ENCODE data around the gene LAMTOR2.

Gene LAMTOR2

DNA sequence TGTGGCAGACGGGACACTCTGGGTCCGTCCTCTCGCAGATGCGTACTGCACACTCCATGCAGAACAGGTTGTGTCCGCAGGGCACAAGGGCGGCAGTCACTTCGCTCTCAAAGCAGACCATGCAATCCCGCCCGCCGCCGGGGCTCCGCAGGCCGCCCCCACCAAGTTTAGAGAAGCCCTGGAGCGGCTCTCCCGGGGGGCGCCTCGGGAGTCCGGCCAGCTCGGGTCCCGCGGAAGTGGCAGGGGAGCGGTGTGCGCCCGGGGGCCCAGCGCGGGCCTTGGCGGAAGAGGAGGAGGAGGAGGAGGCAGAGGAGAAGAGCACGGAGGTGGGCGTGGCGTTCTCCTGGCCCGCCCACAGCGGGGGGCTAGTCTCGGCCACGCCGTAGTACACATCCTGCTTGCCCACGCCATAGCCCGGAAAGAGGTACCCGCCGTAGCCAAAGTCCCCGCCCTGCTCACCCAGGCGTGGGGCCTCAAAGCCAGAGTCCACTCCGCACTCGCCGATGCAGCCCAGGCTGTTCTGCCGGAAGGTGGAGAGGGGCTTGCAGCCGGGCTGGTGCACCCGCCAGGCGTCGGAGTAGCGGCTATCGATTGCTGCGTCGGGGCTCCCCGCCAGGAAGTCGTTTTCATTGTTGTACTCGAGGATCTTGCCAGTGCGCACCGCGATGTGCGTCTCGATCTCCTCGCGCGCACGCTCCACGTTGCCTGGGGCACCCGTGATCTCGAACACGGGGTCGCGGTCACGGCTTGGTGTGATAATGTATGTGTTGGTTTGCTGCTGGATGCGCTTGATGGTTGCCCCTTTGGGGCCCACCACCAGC, 22.2 kb downstream of the LAMTOR2 start:
- no peak for DNase-seq

DNA sequence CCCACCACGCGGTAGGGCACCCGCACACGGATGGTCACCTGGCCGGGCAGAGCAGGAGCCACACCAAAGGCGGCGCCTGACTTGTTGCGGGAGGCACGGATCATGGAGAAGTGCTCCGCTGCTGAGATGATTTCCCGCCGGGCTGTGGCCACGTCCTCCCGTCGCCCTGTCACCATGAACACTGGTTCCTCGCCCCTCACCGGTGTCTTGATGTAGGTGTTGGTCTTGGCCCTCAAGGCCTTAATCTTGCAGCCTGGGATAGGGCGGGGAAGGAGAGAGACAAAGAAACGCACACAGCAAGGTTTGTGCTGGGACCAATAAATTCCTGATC, 22.8 kb downstream of the LAMTOR2 start:
- no peak for DNase-seq

DNA sequence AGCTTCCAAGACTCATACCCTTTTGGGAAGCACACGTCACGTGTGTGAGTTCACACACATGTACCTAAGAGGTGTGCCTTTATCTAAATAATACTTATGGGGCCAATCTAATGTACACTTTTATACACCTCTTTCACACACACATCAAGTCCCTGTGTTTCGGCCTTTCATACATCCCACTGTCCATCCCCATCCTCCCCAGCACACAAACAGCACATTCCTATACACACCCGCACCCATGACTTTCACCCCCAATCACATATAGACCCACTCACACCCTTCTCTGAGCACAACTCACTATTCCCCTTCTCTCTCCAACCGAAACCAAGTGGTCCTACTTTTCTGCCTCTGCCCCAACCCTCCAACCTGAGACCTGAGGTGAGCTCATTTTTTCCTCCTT, 24.1 kb downstream of the LAMTOR2 start:
- no peak for DNase-seq

DNA sequence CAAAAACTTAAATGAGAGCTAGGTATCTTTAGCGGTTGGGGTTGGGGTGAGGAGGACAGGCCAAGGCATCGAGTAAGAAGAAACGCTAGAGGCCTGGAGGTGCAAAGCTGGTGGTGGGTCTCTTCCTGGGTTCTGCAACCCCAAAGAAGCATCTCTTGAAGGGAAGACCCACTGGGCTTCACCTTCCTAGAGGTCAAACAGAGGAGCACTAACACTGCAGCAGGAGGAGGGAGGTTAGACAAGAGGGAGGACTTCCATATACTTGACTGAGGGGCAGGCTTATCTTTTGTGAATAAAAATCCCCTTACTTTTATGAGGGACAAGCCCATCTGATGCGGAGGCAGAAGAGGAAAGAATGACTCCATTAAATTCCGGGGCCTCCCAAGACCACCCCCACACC, 25.2 kb downstream of the LAMTOR2 start:
- DNase-seq: no peak

DNA sequence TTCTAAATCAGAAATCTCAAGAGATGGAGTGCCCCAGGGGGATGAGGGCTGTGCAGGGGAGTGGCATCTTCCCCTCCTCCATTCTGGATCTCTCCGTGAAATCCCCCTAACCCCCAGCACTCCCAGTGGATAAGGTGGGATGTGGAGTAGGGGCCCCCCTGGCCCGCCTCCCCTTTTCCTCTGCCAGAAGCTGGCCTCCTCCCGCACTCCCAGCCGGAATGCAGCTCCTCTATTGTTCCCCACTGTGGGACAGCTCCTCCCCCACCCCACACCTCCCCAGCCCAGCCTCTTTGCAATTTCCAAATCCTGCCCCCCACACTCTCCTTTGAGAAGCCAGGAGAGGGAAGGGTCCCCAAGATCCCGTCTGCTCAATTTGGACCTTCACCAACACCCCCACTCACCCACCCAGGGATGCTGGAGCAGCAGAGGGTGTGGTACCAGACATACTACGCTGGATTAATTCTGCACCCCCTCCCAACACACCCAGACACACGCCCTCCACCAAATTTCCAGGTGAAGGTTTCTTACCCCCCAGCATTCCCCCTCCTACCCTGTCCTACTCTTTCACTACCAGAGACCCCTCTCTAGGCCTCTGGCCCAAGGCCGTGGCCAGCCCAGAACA, 25.8 kb downstream of the LAMTOR2 start:
- no peak for DNase-seq

DNA sequence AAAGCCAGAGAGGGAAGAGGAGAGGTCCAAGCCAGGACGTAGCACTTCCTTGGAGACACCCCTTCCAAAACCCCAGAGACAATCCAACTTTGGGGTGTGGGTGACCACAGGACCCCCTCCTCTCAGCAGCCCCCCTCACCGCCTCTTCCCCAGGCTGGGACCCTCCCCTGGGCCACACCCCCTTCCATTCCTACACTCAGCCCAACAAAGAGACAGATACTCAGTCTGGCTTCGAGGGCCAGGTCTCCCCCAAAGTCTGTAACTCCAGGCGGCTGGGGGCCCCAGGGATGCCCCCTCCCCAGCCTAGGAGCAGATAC, 26.2 kb downstream of the LAMTOR2 start:
- DNase-seq: no peak

DNA sequence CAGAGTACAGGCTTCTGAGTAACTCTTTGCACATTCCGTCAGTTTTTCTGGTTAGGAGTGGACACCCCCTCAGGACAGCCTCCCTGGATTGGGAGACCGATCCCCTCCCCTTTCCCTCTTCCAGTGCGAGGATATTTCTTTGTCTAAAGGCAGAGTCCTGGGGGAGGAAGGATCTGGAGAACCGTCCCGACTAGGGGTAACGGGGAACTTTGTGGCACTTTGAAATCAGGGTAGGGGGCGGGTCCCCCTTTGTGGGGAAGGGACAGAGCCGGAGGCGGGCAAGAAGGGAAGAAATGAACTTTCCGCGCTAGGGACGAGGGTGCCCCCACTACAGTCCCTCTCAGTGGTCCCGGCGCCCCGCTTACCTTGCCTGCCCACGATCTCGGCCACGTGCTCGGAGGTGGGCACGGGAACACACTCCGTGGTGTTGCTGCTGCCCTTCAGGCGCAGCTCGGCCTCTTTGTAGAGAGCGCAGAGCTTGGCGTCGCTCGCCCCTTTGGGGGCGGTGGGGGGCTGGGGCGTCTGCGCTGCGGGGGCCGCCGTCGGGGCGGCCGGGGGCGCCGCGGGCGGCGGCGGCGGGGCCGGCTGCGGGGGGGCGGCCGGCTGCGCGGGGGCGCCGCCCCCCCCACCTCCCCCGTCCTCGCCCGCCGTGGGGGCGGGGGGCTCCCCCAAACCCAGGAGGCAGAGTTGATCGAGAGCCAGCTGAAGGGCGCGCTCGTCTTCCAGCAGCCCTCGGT, 26.8 kb downstream of the LAMTOR2 start:
- peak; percentile 38 for DNase-seq

DNA sequence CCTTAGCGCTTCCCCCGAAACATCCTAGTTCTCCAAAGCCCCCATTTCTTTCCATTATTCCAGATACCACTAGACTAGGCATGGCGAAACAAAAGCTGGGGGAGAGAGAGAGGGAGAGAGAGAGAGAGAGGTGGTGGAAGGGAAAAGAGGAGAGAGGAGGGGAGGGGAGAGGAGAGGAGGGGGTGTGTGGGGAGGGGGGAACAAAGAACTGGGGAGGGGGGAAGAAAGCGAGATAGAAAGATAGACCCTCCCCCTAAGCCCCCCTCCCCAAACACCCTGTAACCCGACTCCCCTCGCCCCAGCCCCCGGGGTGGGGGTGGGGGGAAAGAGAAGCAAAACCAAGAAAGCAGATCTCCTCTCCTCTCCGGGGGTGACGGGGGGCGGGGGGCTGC, 27.3 kb downstream of the LAMTOR2 start:
- no peak for DNase-seq

DNA sequence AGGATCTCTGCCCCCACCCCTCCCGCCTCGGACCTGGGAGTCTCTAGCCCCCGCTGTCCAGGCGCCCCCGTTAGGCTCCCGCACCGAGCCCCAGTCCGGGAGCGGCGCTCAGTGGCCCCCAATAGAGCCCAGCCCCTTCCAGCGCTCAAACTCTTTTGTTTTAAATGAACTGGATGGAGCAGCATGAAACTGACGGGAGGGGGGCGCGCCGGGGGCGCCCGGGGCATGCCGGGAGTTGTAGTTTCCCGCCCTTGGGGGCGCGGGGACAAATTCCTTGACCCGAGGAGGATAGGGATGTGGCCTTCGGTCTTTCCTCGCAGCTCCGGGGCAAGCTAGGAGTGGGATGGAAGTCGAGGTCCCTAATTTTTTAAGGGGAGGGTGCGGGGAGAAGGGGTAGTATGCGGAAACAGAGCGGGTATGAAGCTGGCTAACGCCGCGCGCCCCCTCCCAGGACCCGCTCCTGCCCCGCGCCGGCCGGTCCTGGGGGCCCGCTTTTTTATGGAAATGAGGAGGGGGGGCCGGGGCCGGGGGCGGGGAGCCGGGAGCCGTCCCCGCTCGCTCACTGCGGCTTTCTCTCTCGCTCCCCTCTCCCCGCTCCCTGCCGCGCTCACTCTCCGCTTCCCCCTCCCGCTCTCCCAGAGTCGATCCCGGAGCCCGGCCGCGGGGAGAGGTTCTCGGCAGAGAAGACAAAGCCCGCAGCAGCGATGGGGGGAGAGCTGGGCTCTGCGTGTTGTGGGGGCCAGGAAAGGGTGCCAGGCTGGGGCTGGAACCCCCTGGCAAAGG, 27.9 kb downstream of the LAMTOR2 start, which contains the start of gene MEX3A:
Gene MEX3A, minus strand, starts transcription at position 157 of the 783 bp plus-strand sequence. CDS start 467 bp downstream, outside the sequence.
- peak; percentile 70 for DNase-seq

DNA sequence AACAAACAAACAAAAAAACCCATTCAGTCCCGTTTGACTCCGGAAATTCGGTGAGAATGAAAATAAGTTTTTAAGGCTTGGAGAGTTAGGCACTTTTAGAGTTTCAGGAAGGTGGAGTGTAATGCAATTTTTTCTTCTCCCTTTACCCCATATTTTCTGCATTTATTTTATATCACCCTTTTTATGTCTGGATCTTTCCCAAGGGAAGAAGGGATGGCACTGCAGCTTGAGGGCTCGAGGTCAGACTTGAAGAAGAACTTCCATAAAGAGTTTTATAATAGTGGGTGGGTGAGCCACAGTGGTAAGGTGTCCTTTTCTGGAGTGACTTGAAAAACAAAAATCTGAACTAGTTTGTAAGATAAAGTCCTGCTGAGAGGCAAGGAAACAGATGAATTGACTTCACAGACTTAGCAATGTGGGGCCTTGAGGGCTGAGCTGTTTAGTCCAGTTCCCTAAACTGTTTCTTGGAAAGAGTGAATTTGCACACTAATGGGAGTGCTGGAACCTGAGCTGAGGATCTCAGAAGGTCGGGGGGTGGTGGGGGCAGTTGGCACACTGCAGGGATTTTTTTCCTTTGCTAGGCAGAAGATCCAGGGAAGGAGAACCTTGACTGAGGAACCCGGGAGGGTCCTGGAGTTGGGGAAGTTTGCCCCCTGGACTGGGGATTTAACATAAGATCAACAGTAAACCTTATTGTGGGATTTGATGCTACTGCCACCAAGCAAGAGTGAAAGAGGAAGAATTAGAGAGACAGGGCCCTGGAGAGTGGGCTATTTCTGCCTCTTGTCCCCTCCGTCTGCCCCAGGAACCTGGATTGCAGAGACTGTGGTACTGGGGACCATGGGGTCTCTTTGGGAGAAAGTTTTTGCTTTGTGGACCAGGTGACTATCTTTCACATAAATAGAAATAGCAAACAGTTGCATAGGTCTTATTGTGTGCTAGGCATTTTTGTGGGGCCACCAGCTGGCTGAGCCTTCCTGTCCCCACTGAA, 29.5 kb downstream of the LAMTOR2 start:
- DNase-seq: no peak

DNA sequence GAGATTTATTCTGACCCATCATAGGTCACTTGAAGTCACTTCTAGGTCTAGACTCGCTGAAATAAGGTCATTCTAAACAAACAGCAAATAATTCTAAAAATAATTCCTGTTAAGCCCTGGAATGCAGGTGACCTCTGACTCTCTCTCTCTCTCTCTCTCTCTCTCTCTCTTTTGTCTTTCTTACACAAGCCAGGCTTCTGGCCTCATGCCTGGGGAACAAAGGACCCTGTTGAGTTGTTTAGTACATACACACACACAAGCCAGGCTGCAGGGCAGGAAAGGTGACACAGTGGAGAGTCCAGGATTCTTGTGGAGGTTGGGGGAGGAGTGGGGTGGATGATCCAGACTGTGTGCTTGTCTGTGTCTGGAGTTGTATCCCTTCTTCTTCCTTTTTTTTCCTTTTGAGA, 31.7 kb downstream of the LAMTOR2 start:
- DNase-seq: no peak

DNA sequence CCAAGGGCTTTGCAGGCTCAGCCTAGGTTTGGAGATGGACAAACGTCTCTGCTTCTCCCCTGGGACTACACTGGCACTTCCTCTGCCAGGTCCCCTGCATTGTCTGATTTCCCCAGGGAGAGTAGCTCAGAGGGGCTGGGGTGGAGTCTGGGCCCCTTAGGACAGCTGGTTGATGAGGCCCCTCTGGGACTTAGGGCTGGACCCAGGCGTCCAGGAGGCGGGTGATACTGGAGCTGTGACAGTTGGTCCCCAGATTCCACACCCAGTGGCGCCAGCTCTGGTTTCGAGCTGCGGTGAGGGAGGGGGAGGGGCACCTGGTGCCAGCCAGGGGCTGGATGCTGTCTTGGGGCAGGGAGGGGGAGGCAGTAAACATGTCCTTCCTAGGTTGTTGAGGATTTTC, 35.1 kb downstream of the LAMTOR2 start:
- no peak for DNase-seq

DNA sequence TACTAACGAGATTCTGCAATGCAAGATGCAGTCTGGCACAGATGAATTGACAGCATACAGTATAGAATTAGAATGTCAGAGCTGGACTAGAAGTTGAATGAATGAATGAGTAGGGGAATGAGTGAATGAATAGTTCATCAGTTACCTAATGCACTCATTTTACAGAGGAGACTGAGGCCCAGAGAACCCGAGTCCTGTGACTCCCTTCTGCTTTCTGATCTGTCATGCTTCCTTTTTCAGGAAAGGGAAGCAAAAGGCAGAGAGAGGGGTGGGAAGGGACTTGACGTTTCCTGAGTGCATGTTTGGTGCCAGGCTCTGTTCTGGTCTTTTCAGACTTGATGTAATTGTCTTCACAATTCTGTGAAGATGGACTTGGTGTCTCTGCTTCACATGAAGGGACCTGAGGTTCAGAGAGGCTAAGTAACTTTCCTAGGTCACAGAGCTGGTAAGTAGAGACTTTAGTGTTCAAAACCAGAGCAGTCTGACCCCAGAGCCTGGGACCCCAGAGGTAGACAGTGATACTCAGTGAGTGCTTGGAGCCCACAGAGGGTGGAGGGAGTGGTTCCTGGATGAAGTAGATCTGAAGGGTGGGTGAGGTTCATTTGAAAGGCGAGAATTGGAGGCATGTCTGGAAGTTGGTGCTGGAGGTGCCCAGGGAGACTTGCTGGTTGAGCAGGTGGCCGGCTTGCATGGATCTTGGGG, 35.7 kb downstream of the LAMTOR2 start:
- no peak for DNase-seq

DNA sequence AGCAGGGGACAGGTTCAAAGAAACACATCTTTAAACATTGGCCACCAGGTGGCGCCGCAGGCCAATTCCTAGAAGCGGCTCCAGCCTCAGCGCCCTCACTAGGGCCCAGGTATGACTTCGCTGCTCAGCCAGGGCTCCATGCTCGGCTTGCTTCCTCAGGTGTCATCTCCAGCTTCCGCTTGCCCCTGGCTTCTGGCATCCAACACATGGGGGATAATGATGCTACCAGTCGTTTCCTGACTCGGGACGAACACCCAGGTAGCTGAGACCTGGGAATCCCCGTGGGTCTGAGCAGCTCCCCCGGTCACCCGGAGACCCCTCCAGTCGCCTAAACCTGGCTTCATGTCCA, 36.2 kb downstream of the LAMTOR2 start:
- peak; percentile 93 for DNase-seq

DNA sequence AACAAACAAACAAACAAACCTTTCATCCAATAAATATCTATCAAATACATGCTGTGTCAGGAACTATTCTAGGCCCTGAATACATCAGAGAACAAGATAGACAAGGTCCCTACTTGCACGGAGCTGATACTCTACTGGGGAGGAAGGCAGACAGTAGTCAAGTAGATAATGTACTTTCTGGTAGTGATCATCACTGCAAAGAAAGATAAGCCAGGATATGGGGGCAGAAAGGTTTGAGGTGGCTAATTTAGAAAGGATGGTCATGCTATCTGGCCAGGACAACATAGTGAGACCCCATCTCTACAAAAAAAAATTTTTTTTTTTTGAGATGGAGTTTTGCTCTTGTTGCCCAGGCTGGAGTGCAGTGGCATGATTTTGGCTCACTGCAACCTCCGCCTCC, 37.0 kb downstream of the LAMTOR2 start:
- no peak for DNase-seq

DNA sequence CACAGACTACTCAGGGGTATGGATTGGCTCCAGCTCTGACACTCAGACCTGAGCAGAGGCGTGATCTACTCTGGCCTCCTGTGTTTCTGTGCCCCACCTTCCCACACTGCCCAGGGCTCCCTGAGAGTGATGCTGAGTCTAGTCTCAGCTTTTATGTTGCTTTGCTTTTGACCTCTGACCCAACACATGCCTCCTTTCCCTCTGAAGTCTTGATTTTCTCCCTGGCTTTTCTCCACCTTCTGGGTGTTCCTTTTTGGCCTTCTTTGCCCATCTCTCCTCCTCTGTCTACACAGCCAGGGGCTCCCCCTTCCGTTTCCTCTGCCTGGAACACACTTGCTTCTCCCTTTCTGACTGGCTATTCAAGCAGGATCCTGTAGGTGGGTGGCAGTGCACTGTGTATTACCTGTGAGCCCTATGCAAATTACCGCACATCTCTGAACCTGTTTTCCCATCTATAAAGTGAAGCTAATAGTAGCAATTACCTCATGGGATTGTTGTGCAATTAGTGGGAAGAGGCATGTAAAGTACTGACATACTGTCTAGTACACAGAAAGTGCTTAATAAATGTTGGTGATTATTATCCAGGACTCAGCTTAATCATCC, 41.4 kb downstream of the LAMTOR2 start:
- no peak for DNase-seq

DNA sequence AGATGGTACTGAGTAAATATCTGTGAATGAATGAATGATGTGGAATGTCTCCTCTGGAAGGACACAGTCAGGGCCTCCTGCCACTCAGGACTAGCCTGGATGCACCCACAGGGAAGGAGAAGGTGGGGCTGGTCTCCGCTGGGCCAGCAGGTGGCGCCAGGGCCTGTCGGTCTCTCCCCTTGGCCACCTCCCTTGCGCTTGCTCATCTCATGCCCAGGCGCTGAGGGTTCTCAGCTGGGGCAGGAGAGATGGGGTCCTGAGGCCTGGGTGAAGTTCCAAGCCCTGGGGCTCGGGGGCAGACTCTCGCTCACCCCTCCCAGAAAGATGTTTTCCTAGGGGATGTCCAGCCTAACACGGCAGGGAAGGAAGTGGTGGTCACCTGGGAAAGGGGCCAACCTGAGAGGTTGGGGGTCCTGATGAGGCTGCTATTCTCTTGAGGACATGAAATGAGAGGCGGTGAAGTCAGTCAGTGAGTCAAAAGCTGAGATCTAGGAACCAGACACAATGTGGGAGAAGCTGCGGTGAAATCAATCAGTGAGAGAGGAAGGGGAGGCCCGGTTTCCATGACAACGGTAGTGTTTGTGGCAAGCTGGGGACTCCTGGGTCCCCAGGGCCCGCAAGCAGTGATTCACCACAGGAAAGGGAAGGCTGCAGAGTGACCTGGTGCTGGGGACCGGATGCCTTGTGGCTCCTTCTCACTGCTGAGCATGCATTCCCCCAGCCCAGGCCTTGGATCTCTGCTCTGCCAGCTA, 42.2 kb downstream of the LAMTOR2 start:
- DNase-seq: peak; percentile 88

DNA sequence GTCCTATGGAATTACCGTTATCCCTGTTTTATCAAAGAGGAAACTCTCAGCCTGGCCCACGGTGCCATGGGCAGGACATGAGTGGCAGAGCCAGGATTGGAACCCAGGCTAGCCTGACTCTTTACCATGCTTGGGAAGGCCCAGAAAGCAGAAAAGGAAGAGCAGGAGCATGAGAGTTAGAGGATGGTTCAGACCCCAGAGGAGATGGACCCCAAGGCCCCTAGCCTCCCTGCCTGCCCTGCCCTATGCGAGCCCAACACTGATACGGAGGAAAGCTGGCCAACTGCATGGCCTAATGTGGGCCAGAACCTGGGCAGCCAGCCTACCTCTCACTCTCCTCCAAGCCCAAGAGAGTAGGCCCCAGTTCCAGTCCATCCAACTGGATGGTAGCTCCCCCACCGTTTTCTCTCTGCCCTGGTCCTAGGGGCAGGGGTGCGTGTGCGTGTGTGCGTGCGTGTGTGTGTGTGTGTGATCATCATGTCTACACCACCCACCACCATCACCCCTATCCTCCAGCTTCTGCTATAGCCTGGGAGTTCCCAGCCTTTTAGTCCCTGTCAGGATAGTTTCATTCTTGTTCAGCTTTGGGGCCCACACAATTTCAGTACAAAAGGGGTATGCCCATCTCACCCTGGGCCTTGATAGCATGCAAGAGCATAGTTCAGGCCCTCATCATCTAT, 43.1 kb downstream of the LAMTOR2 start:
- DNase-seq: no peak

DNA sequence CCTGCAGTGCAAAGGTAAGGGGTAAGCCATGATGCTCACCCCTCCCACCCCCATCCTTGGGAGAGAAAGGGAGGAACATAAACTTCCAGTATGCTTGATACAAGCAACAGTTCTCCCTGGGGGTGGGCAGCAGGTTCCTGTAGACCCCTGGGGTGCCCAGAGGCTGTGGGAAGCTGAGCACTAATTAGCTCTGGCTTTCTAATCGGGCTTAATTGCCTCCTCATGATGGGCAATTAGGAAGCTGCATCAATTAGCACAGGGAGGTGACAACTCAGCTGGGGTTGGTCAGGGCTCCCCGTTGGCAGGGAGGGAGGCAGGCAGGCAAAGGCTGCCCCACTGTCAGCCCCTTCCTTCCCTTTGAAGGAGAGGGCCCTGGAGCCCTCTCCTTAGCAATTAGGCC, 44.2 kb downstream of the LAMTOR2 start:
- no peak for DNase-seq

DNA sequence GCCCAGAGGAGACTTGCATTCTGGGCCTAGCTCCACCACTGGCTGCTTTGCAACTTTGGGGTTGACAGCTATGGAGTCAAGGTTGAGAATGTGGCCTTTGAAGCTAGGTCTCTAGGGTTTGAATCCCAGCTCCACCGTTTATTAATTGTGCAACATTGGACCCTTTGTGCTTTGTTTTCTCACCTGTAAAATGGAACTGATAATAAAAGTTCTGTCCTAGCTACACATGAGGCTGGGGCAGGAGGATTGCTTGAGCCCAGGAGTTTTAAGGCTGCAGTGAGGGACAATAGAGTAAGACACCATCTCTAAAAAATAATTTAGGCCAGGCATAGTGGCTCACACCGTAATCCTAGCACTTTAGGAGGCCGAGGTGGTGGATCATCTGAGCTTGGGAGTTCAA, 44.7 kb downstream of the LAMTOR2 start:
- DNase-seq: no peak
